NCI-H1436 (cell line): ENCODE measurements around the gene PRICKLE4.
"Not testable (repeated sequence)": the region's sequence is repeated elsewhere in the genome, so short reads cannot be mapped to it uniquely, and the experiment has no call there.

Experiments used
- DNase-seq: peaks from one replicate; lab custom pipeline; 2025; lab: John Stamatoyannopoulos, UW

The PRICKLE4 gene

GRCh38 chr6:41798901-41799558 lies 18.4 kb downstream of the PRICKLE4 start:
- no peak for DNase-seq

- no peak for DNase-seq
Observed at GRCh38 chr6:41799559-41799911, 19.0 kb downstream of the PRICKLE4 start.

- no peak for DNase-seq
Observed at GRCh38 chr6:41801380-41801779, 20.8 kb downstream of the PRICKLE4 start.

- no peak for DNase-seq
Observed at GRCh38 chr6:41805830-41806774, 25.5 kb downstream of the PRICKLE4 start.

GRCh38 chr6:41811095-41811494 lies 30.5 kb downstream of the PRICKLE4 start:
- DNase-seq: no peak

GRCh38 chr6:41811946-41812345 lies 31.4 kb downstream of the PRICKLE4 start:
- DNase-seq: not testable (repeated sequence)

GRCh38 chr6:41813469-41813868 lies 32.9 kb downstream of the PRICKLE4 start:
- DNase-seq: no peak

GRCh38 chr6:41813956-41814355 lies 33.4 kb downstream of the PRICKLE4 start:
- DNase-seq: no peak

GRCh38 chr6:41814629-41815028 lies 34.0 kb downstream of the PRICKLE4 start:
- DNase-seq: no peak

- no peak for DNase-seq
Observed at GRCh38 chr6:41815587-41815986, 35.0 kb downstream of the PRICKLE4 start.

GRCh38 chr6:41818271-41819054 lies 37.9 kb downstream of the PRICKLE4 start:
- no peak for DNase-seq

- no peak for DNase-seq
Observed at GRCh38 chr6:41821266-41821665, 40.7 kb downstream of the PRICKLE4 start.

GRCh38 chr6:41822021-41822420 lies 41.4 kb downstream of the PRICKLE4 start:
- DNase-seq: no peak

- no peak for DNase-seq
Observed at GRCh38 chr6:41823178-41823577, 42.6 kb downstream of the PRICKLE4 start.

- no peak for DNase-seq
Observed at GRCh38 chr6:41824571-41825569, 44.3 kb downstream of the PRICKLE4 start.

GRCh38 chr6:41826343-41827022 lies 45.9 kb downstream of the PRICKLE4 start:
- DNase-seq: no peak

- no peak for DNase-seq
Observed at GRCh38 chr6:41832263-41832662, 51.7 kb downstream of the PRICKLE4 start.

GRCh38 chr6:41836022-41836659 lies 55.6 kb downstream of the PRICKLE4 start:
- no peak for DNase-seq

- no peak for DNase-seq
Observed at GRCh38 chr6:41836660-41837052, 56.1 kb downstream of the PRICKLE4 start.
